Right atrium auricular region (tissue), 2 donors: ENCODE data around the gene ABHD1. TPM values are rescaled to one million over a fixed set of nuclear protein-coding genes. Genes with fewer than 3 reads are reported as not detected.

ENCODE experiments used
- DNase-seq: peaks from one replicate; pipeline ENCODE4 v3.0.0-alpha.2; 2019; ENCODE audit warnings: low spot score
- H3K27ac ChIP-seq, 2 donors: fragments of 200-600 bp; sonication (generic); 1 replicate in 1 of 2; 2 replicates in 1 of 2; pipeline ENCODE4 v1.5.1; 2016 to 2019
- H3K27me3 ChIP-seq, 2 donors: fragments of 200-600 bp; sonication (generic); one replicate each; pipeline versions ENCODE4 v1.5.1 to v1.6.0; 2017 to 2019
- H3K36me3 ChIP-seq: fragments of 200-600 bp; sonication (generic); one replicate; pipeline ENCODE4 v1.5.1; 2016
- H3K4me1 ChIP-seq, 2 donors: fragments of 200-600 bp; sonication (generic); one replicate each; pipeline versions ENCODE4 v1.5.1 to v1.6.0; 2017 to 2019
- H3K4me3 ChIP-seq, 2 donors: fragments of 200-600 bp; sonication (generic); 1 replicate in 1 of 2; 2 replicates in 1 of 2; pipeline ENCODE4 v1.5.1; 2017 to 2019; ENCODE audit warnings: mild to moderate bottlenecking in 1 of 2, moderate library complexity in 1 of 2
- H3K9me3 ChIP-seq, 2 donors: fragments of 200-600 bp; sonication (generic); one replicate each; pipeline ENCODE4 v1.5.1; 2019
- total RNA-seq, 2 donors: library from RNA; depleted of rRNA; stranded (reverse); fragments of >200 nt; gene quantifications; one replicate each; pipeline ENCODE4 v1.1.0, GENCODE V29; 2016
- TF ChIP-seq, protein P1 (sequence below), 2 donors: fragments of 200-600 bp; sonication (generic); IDR thresholded peaks; one replicate each; pipeline ENCODE4 v1.5.1; 2019; ENCODE audit warnings: antibody characterized with exemption in 2 of 2

ABHD1 gene
- total RNA-seq, 2 donors from 2014 or later = 0.90 to 1.0 TPM

DNA sequence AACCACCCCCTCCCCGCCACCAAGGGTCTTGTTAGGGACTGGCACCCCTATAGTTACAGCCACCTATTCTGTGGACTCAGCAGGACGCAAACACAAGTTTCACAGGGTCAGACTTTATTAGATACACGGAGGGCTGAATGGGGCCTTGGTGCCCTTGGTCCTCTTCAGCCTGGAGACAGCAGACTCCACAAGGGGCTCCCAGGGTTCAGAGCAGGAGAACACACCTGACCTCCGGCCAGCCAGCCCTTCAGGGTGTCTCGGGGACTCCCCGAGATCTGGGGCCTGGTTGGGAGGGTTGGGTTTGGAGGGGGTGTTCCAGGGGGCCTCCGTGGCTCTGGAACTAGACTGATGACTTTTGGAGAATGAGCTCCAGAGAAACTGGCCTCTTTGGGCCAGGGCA is 13.1 kb downstream of the ABHD1 start:
- TF ChIP-seq, protein P1, sequence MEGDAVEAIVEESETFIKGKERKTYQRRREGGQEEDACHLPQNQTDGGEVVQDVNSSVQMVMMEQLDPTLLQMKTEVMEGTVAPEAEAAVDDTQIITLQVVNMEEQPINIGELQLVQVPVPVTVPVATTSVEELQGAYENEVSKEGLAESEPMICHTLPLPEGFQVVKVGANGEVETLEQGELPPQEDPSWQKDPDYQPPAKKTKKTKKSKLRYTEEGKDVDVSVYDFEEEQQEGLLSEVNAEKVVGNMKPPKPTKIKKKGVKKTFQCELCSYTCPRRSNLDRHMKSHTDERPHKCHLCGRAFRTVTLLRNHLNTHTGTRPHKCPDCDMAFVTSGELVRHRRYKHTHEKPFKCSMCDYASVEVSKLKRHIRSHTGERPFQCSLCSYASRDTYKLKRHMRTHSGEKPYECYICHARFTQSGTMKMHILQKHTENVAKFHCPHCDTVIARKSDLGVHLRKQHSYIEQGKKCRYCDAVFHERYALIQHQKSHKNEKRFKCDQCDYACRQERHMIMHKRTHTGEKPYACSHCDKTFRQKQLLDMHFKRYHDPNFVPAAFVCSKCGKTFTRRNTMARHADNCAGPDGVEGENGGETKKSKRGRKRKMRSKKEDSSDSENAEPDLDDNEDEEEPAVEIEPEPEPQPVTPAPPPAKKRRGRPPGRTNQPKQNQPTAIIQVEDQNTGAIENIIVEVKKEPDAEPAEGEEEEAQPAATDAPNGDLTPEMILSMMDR (IDR thresholded peaks at IDR 0.05) = no peak
- Histone ChIP-seq H3K9me3 (no peaks in the 10 kb centered on the region), H3K27me3 (no peaks in the 10 kb centered on the region), H3K27ac (no peak overlapping the region), H3K4me1 (peaks cover 0 to 23% of the 10 kb centered on the region in 2 donors), H3K4me3 (no peak overlapping the region), H3K36me3 (peaks cover 8% of the 10 kb centered on the region)
- no peak for DNase-seq

DNA sequence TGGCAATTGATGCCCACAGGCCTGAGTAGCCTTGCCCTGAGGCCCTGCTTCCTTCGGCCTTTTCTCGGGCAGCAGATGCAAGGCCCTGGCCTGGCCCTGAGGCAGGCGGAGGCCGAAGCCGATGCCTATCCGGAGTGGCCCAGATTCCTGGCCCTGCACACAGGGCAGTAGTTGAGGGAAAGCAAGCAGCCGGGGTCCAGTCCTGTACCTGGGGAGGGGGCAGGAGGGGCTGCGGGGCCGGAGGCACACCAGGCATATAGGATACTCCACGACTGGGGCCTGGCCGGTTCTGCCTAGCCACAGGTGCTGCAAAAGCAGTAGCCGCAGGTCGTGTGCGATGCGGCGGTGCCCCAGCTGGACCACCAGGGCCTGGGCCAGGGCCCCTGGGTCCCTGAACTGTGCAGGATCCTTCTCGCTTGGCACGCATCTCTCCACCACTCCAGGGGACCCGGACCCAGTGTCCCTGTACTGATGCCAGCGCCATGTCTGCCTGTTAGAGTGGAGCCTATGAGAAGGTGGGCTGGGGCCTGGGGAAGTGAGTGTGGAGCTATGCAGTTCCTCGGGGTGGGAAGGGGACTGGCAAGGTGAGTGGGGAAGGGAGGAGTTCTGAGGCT is 13.8 kb downstream of the ABHD1 start:
- Histone ChIP-seq H3K27ac (no peak overlapping the region), H3K4me1 (peaks cover 0 to 21% of the 10 kb centered on the region in 2 donors), H3K4me3 (no peak overlapping the region), H3K27me3 (no peaks in the 10 kb centered on the region), H3K9me3 (no peaks in the 10 kb centered on the region), H3K36me3 (peaks cover 1% of the 10 kb centered on the region)
- no peak for DNase-seq
- TF ChIP-seq, protein P1 (IDR thresholded peaks at IDR 0.05) = no peak

DNA sequence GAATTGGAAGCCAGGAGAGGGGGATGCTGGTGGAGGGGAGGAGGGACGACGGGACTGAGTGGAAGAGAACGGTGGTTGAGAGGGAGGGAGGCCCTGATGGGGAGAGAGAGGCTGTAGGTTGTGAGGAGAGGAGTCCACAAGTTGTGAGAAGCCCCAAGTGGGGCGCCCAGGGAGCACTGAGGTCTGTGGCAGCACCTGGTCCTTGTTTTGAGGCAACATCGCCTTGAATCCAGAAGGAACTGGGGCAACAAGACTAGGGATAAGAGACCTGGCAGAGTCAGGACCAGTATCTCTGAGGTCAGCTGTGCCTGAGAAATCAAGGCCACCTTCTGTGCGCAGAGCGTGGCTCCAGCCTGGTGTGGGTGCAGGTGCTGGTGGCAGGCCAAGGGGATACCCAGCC is 14.5 kb downstream of the ABHD1 start:
- H3K27ac ChIP-seq = no peak overlapping the region
- H3K36me3 ChIP-seq = no peaks in the 10 kb centered on the region
- no peaks in the 10 kb centered on the region for H3K27me3 ChIP-seq
- H3K4me3 ChIP-seq = no peak overlapping the region
- TF ChIP-seq, protein P1 (IDR thresholded peaks at IDR 0.05) = no peak
- DNase-seq = no peak
- H3K4me1 ChIP-seq = peaks cover 0 to 14% of the 10 kb centered on the region in 2 donors
- H3K9me3 ChIP-seq = no peaks in the 10 kb centered on the region

DNA sequence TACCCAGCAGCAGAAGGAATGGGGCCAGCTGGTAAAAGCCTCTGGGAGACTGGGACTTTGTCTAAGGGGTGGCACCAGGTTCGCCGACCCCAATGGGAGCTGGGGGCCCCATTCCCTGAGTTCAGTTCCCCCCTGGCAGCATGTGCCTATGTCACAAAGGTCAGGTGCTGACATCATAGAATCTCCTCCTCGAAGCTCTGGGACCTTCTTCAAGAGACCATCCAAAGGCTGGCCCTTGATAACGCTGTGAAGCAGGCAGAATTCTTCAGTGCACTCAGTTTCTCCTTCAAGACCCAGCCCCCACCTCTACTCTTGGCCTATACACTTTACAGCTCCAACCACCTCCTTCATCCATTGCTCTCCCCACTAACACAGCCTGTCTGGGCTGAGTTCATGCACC is 15.7 kb downstream of the ABHD1 start, which contains the start of gene PRR30:
PRR30 (minus strand) TSS at position 101 of the 400 bp plus-strand sequence. CDS start 1,081 bp downstream, outside the sequence.
- Histone ChIP-seq H3K4me3 (no peak within 1 kb of the TSS), H3K36me3 (no peaks in the 10 kb centered on the region), H3K9me3 (no peaks in the 10 kb centered on the region), H3K4me1 (peaks cover 0 to 3% of the 10 kb centered on the region in 2 donors), H3K27ac (no peak within 1 kb of the TSS), H3K27me3 (no peaks in the 10 kb centered on the region)
- DNase-seq = no peak
- TF ChIP-seq, protein P1 (IDR thresholded peaks at IDR 0.05) = no peak

DNA sequence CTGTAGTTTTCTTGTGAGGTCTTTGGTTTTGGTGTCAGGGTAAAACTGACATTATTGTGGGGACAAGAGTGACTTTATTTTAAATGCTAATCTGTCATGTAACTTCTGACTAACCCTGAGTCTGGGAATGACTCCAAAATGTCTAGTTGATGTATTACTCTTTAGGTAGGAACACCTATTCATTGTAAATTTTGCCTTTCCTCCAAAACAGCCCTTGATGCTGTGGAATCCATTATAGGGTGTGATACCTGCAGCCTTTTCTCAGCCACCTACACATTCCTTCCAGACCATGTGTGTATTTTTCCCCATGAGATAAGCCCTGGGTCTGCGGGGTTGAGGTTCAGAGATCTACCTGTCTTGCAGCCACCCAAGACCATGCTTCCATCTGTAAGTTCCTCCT is 19.7 kb downstream of the ABHD1 start:
- Histone ChIP-seq H3K27ac (no peak overlapping the region), H3K27me3 (no peaks in the 10 kb centered on the region), H3K36me3 (no peaks in the 10 kb centered on the region), H3K9me3 (no peaks in the 10 kb centered on the region), H3K4me1 (no peaks in the 10 kb centered on the region), H3K4me3 (no peak overlapping the region)
- TF ChIP-seq, protein P1 (IDR thresholded peaks at IDR 0.05) = no peak
- no peak for DNase-seq

DNA sequence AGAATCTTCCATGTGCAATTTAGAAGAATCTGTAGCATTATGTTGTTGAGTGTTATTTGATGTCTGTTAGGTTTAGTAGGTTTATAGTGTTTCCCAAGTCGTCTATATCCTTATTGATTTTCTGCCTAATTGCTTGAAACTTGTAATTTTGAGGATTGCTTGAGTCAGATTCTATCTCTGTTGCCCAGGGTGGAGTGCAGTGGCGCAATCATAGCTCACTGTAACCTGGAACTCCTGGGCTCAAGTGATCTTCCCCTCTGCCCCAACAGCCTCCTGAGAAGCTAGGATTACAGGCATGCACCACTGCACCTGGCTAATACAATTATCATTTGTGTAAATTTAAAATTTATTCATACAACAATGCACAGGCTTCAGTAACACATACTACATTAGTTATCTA is 22.1 kb downstream of the ABHD1 start:
- no peaks in the 10 kb centered on the region for H3K36me3 ChIP-seq
- DNase-seq = no peak
- no peaks in the 10 kb centered on the region for H3K9me3 ChIP-seq
- H3K4me1 ChIP-seq = peaks cover 0 to 4% of the 10 kb centered on the region in 2 donors
- no peak overlapping the region for H3K27ac ChIP-seq
- no peak overlapping the region for H3K4me3 ChIP-seq
- no peaks in the 10 kb centered on the region for H3K27me3 ChIP-seq
- TF ChIP-seq, protein P1 (IDR thresholded peaks at IDR 0.05) = no peak
